NCI-H526 treated with DMSO at 0.1 percent for 48 hours (cell line): Measurements from ENCODE around the gene LMCD1.

ENCODE experiments used
- DNase-seq: peaks from one replicate; lab custom pipeline; 2025; lab: John Stamatoyannopoulos, UW

The LMCD1 gene

DNA sequence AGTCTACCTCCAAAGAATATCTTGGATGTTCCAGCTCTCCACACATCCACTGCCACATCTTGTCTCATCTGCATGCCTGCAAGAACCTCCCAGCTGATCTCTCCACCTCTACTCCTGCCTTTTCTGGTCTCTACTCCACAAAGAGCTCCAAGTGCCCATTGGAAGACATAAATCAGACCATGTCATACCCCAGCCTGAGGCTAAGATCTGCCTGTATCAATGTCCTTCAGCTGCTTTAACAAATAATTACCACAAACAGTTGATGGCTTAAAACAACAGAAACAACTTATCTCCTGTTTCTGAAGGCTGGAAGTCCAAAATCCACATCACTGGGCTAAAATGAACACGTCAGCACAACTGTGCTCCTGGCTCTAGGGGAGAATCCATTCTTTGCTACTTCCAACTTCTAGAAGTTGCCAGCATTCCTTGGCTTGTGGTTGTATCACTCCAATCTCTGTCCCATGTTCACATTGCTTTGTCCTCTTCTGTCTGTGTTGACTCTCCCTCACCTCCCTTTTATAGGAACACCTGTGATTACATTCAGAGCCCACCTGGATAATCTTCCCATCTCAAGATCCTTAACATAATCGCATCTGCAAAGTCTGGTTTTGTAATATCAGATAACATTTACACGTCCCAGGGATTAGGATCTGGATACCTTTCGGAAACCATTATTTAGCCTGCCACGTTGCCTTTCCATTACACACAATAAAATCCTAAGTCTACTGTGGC is 17.0 kb upstream of the LMCD1 start:
- DNase-seq = no peak

DNA sequence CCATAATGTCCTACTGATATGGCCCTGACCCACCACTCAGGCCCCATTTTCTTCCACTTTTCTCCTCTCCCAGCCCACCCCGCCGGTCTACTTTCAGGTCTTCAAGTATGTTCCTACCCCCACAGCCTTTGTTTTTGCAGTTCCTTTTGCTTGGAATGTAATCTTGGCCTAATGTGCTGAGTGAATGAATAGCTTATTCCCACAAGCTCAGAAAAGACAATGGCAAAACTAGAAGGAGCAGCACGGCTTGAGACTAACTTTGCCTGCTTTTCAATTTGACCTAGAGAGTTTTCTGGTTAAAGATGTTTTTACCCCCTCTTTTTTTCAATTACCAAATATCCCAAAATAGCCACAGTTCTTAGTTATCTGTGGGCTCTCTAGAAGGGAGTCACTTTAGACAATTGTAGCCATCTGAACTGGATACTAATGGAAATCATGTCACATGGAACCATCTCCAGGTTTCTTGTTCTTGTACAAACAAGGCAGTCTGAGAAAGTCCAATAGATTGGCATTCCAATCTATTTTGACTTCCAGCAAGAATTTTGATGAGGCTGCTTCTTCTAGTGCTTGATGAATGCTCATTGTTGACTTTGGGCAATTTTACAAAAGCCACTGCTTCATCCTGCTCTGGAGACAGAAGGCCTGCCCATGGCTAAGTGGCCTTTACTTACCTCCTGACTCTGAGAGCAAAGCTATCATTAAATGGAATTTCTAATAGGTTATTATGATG is 16.3 kb upstream of the LMCD1 start:
- DNase-seq = no peak

DNA sequence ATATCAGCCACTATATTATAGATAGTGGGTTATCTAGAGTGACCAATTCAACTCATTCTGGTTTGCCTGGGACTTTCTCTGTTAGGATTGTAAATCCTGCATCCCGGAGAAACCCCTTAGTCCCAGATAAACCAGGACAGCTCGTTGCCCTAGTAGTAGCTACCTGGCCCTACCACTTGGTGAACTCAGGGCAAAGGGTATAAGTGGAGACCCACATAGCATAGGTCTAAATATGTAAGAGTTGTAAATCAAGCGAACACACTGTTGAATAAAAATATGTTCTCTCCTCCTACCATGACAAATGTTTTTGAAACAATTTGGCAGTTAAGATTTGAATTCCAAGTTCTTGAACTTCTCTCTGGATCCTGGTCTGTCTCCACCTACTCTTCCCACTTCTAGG is 15.7 kb upstream of the LMCD1 start:
- DNase-seq = no peak

DNA sequence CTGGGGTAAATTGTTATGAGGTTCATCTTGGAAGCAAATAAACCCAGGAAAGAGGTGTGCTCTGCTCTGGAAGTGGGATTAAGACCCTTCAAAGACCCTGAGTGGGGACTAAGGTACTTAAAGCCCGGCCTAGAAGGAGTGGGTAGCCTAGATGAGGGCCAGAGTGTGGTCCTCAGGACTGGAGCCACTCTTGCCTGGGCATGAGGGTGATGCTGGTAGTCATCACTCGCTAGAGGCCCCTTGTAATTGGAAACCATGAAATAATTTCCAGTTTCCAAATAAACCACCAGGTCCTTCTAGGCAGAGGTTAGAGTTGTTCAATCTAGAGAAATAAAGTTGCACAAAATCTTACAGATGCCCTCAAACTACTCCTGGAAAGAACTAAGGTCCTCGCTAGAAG is 15.2 kb upstream of the LMCD1 start:
- DNase-seq = no peak

DNA sequence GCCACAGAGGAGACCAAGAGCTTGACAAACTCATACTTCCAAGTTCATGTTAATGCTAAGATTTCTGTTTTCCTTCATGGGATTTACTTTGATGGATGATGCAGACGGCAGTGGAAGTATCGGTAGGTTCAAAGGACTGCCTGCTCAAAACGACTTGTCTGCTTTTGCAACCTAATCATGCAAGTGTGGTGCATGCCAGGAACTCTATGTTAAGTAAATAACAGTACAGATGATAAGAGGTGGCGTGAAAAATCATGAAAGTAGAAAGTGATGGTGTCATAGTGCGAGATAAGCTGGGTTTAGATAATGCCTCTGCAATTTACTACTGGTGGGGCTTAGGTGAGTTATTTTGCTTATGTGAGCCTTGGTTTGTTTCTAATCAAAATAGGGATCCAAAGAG is 14.7 kb upstream of the LMCD1 start:
- DNase-seq = no peak

DNA sequence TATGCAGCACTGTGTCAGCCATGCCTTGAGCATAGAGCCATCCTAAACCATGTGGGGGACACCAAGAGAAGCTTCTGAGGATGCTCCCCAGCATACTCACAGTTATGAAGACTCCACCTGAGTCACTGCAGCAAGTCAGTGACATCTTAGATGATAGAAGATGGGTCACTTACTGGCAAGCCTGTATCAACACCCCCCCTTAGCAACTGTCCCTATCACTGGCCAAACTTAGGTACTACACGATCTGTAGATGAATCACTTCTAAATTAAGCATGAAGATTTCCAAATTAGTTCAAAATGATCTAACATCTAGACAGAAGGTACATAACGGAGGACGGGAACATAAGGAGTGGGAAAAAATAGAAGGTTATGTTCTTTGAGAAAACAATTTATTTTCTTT is 13.2 kb upstream of the LMCD1 start:
- no peak for DNase-seq

DNA sequence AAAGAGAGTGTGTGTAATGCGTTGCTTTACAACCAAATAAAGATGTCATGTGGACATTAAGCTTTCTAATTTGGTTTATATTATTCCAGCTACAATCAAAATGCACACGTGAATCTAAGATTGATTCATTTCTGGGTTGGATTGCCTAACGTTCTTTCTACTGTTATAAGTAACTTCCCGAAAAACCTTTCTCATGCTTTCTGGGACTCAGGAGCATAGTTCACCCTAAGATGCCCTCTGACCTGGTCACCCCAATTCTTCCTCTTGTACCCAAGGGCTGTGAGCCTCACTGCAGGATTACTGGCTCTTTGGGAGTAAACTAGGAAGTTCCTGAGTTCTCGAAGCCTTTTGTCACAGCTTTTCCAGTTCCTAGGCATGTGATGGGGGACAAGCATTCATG is 12.7 kb upstream of the LMCD1 start:
- DNase-seq = no peak

DNA sequence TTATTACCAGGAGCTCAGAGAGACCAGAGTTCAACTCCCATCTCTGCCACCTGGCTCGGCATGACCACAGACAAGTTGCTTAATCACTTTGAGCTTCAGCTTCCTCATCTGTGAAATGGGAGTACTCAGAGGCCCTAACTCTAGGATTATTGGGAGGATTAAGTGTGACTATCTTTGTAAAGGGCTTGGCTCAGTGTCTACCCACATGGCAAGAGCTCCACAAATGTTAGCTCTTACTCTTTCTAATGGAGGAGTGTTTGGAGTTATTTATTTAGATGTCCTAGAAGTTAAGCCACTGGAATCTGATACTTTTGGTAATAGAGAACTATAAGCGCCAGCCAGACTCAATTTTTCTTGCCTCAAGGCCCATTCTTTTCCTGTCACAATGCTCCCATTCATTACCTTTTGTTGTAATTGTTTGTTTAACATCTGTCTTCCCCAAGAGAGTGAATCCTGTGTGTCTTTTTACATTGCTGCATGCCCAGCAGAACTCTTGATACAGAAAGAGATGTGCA is 12.3 kb upstream of the LMCD1 start:
- peak; percentile 56 for DNase-seq

DNA sequence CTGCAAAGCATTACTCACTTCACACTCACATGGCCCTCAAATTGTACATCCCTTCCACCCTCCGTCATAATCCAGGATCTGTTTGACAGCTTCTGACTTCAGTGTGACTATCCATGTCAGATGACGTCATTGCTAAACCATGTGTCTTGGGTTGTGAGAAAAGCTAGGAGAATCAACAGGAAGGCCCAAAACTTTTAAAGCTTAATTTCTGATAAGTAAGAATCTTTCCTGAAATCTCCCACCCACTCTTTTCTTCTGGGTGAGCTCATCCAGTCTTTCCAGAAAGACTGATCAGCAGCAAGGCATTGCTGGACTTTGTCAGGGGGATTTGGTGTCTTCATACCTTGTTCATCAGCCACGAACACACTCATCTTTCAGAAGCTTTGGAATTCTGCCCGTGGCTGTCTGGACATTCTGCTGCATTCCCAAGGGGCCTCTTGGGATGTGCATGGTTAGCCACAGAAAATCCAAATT is 11.5 kb upstream of the LMCD1 start:
- no peak for DNase-seq

DNA sequence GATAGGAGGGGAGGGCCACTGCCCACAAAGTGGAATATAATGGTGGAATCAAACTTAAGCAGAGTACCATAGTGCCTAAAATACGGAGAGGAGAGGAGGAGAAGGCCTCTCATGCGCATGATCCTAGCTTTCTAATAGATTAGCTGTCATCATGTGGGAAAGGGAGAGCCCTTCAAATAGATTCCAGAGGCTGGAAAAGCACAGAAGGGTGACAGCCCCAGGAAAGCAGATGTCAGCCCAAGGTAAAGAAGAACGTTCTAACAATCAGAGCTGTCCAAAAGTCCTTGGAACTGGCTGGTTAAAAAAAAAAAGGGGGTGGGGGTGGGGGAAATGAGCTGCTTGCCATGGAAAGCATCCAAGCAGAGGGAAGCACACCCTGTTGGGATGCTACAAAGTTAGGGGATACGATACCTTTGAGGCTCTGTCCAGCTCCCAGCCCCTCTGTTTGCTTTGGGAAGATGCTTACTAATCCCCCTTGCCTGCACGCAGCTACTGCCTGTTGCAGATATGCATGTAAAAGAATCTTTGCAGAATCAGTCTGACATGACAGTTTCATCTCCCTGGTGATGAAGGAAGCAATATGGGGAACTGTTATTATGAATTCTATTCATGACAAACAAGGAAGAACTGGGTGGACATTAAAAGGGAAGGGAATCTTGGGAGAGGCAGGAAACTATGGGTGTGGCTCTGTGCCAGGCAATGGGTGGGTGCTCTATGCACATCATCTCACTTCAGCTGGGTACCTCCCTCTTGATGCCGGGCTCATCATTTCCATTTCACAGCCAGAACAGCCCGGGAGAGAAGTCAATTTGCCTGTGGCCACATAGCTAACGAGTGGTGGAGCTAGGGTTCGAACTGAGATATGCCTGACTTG is 10.1 kb upstream of the LMCD1 start:
- no peak for DNase-seq

DNA sequence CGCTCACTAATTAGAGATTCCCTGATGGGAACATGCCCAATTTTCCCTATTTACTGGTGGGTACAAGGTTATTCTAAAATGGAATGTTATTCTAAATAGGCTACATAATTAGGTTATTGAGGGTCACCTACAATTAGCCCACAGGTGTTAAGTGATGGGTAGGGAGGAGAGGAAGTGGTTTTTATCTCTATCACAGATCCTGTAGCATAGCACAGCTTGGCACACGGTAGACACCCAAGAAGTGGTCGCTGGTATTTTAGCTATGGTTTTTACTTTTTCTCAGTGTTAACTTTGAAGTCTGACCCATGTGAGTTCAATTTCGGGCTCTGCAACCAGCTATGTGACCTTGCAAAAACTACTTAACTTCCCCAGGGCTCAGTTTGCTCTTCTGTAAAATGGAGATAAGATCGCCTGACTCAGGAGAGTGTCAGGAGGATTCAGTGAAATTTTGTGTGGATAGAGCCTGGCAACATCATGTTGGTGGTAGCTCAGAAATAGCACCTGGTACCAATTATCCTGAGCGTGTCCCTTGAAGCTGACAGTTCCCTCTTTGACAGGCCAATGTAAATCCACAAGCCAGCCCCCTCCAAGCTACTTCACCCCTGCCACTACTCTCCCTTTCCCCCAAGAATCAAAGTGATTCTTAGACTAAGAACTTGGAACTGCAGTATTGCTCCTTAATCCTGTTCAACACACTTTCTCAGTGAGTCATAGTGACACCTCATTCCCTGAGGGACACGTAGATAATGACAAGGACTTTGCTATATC is 8.7 kb upstream of the LMCD1 start:
- DNase-seq = no peak

DNA sequence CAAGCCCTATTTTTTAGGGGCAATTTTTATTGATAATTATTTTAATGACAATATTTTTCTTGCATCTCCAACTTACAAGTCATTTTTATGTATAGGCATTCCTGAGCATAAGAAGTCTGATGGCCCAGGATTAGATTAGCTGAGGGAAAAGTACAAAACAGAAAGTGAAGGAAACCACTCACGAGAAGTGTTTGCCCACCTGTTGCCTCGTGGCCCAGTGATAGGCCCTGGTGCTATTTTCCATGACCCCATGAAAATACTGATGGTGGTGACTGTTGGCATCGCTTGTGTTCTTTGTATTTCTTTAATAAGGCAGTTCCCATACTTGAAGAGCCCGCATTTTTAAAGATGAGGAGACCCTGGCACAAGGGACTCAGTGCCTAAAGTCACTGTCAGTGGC is 7.9 kb upstream of the LMCD1 start:
- DNase-seq = no peak

DNA sequence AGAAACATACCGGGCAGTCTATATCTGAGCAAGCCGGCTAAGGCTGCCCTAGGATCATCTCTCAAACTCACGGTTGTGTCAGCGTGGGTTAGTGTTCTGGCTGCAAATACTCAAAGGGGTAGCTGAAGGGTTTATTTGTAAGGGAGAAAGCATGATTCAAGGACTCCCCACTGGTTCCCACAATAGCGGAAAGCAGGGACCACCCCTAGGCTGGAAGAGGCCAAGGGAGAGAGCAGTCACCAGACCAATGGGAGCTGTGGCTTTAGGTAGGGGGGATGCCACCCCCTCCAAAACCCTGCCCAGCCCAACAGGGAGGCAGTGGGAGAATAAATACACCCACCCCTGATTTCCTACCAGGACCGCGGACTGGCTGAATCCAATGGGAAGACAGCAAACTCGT is 7.3 kb upstream of the LMCD1 start:
- no peak for DNase-seq

DNA sequence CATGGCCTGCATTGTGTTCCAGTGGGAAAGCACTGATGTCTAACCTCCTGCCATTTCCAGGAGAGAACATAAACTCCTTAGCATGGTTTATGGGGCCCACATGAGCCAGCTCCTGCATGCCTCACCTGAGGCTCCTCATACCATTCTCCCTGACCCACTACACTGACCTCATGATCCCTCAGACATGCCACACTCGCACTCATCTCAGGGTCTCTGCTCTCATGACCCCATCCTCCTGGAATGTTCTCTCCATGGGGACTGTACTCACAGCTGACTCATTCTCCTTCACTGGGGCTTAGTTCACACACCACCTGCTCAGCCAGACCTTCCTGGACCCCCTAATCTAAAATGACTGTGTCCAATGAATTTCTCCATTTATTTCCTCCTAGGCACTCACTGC is 4.0 kb upstream of the LMCD1 start:
- DNase-seq = no peak

DNA sequence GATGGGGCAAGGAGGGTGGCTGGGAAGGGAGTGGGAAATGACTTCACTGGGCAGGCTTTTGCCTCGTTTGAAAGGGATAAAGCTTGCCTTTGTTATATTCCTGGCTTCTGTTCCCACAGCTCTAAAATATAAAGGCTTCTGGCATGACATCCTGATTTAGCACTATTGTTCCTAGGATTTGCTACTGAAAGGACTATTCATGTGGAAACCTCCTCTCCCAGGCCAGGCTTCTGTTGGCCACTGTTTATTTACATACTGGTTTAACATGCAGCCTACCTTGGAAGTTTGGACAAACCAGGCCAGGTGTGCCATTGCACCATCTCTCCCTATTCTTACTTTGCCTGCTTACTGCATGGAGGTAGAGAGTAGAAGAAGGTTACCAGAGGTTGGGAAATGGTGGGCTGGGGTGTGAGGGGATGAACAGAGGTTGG is 2.4 kb upstream of the LMCD1 start:
- peak; percentile 84 for DNase-seq

DNA sequence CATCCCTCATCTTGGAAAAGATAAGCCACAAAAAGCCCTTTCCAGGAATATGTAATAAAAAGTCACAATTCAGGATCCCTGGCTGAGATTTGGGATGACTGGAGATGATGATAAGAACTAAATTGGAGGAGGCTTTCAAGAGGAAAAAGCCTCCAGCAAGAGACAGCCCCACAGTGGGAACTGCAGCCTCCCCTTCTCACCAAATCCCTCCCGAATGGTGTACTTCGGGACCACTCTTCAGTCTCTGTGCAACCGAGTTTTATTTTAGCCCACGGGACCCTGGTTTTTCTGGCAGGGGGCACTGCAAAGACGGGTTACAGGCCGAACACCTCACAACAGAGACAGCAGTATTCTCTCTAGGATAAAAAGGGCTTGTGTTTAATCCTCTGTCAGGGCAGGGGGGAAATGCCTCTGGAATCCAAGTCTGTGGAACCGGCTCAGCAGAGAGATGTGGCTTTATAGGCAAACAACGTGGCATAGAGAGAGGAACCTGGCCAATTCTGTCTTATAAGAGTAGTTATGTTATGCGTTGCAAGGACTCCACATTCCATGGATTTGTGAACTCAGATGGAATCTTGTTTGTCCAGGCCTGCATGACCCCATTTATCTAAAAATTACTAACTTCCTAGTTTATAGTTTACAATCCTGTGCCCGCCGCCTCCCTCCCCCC is 1.2 kb upstream of the LMCD1 start:
- DNase-seq = peak; percentile 30

DNA sequence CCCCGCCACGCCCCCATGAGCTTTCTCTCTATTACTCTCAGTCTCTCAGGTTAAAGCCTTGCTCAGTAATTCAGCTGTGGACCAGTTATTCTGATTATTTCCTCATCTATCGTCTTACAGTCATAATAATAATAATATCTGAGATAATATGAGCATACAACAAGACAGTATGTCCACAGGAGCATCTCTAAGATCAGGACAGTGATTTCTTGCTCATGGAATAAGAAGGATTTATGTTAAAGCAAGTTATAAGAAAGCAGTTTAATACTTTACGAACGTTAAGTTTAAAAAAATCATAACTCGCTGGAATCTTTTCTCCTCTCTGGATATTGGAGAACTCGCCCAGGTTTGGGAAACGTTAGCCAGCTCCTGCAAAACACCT is 643 bp upstream of the LMCD1 start:
- no peak for DNase-seq

DNA sequence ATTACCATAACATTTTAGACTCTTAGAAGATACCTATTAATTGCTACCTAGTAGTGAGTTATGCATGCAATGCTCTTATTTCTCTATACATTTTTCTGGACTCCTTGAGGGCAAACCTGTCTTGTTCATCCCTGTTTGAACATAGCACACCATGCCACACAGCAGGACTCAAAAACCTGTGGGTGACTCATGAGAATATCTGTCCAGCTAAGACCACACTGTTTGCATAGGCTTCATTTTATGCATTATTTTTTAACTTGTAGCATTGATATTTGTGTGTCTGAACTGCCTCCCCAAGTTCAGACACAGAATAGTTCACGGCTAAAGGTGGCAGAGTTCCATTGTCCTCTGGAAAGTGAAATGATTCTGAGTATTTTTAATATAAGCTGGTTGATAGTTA is 1.8 kb downstream of the LMCD1 start:
- no peak for DNase-seq

DNA sequence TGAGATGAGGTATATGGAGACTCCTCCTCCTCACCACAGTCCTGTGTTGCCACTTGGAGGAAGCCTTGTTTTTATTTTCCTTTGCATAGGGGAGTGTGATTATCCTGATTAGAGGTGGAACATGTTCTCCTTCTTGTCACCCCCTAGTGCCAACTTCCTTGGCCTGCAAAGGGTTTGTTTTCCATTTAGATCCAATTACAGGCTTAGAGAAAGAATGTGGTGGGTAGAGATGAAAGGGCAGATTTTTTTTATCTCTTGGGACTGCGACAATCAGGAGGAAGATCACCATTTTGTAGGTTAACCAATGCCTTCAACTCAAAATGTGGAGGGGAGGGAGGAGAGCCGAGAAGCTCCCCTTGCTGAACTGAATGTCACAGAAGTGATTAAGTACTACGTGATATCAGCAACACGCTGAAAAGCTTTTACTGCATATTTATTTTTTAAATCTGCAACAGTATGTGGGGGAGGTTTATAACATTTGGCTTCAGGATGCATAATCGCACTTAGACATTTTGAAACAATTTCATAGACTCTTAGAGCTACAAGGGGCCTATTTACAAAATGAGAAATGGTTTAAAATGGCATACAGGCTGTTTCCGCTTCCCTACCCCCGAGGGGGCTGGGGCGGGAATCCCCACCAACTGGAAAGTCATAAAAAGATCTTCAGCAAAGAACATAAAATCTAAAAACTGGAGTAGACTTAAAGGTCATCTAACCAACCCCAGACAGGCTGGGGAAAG is 2.4 kb downstream of the LMCD1 start:
- no peak for DNase-seq

DNA sequence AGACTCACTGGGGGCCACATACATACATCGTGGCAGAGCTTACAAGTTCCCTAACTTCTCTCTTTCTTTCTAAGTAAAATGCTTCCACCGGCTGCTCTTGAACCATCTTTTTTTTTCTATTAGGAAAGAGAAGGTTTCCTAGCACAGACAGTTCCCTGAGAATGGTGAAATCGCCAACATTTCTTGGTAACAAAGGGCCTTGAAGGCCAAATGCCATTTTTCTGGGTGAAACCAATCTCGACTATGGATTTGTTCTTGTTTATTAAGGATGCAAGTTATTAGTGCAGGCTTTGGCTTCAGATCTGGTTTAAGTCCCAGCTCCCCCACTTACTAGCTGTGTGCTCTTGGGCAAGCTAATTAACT is 3.0 kb downstream of the LMCD1 start:
- DNase-seq = no peak

DNA sequence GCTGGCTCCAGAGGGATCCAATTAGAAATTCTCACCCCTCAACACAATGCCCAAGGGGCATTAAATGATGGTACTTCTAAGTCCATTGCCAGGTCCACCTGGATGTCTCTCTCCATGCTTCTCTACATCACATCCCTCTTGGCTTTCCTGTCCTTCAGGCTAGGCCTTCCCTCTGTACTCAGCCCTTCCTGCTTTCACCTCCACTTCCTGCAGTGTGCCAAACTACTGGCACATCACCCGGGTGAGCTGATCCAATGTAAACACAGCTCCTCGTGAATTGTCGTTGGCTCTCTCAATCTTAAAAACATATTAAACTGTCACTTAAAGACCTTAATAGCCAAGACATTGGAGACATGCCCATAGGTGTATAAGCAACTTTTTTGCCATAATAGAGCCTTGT is 4.0 kb downstream of the LMCD1 start:
- DNase-seq = no peak
